GM11168 (cell line): ENCODE results near the gene MVD.
"Not testable (repeated sequence)": the region's sequence is repeated elsewhere in the genome, so short reads cannot be mapped to it uniquely, and the experiment has no call there.

ENCODE experiments used
- in situ Hi-C: fragments of 300-500 bp; cut with MboI; formaldehyde crosslinking; loops from one replicate; pipeline ENCODE4 v1.12.0; 2022; ENCODE audit warnings: low sequenced_read_pairs; ENCODE audit not compliant: unreplicated experiment

MVD gene

DNA sequence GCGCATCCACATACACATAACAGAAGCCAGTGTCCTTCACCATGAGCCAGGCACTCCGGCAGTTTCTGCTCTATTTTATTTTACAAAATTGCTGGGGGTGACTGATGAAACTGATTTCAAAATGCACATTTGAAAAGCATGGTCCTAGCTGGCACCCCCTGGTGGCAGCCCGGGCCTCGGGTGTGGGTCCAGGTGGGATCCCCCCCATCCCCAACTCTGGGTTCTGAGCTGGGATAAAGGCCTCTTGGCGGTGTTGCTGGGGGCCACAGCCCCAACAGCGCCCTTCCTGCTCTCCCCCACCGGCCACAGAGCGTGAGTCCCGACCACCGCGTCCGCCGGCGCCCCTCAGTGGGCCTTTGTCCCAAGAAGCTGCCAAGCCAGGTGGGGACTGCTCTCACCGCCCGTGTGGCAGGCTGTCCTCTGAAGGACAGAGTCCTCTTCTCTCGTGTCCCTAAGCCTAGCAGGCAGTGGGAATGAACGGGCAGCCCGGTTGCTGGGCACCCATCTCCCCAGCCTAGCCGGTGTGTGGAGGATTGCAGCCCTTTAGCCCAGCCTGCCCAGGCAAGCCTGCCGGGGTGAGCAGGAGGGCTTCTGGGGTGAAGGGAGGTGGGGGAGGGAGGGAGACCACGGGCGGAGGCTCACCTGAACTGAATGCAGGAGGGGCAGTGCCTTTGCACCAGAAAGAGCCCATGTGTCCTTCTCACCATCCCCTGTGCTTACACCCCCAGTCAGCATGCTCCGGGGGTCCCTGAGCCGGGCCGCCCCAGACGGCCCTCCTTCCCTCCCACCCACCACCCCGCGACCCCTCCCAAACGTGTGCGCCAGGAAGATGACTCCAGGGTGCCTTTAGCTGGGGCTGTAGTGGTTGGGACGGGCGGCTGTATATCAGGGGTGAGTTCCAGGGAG lies 22.5 kb upstream of the MVD start:
- in situ Hi-C loops, result no loop called here

DNA sequence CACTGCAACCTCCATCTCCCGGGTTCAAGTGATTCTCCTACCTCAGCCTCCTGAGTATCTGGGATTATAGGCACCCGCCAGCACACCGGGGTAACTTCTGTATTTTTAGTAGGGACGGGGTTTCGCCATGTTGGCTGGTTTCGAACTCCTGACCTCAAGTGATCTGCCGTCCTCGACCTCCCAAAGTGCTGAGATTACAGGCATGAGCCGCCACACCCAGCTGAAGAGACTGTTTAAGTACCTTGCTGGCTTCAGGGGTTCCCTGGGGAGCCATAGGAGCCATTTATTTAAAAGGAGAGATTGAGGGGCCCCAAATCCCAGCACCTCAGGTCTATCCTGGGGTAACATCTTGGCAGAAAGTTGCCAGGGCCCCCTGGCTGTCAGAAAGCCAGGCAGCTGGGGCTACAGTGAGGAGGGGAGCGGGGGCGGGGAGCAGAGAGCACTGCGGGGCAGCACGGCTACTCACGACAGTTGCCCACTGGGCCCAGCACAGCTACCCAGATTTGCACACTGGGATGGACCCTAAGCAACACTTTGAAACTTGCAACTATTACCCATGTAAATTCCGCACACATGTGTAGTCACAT lies 21.8 kb upstream of the MVD start:
- in situ Hi-C loops, result no loop called here

DNA sequence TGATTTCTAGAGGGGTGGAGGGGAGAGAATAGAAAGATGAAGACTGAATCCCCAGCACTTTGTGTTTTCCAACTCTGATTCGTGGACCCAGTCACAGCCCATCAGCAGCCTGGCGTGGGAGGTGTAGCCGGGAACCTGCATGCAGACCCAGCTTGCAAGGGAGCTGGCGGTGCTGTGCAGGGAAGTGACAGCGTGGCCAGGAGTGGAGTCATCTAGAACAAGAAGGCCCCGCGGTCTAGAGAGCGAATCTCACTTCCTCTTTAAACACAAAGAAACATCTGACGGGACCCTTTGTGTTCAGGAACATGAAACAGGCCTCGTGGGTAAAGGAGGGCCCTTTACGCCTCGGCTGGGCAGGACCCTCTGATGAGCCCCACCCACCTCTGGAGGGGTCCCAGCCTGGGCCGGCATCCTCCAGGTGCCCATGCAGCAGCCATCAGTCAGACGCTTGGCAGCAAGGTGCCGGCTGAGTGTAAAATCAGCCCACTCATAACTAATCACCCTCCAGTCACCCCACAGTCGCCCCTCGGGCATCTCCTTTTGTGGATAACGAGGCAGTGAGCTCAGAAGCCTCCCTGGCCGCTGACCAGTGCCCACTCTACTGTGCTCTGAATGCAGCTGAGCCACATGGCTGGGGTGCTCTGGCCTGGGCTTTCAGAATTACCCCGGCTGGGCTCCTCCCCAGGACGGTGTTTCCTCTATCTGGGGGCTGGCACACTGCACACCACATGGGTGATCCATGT lies 19.0 kb upstream of the MVD start:
- in situ Hi-C loops, result no loop called here

DNA sequence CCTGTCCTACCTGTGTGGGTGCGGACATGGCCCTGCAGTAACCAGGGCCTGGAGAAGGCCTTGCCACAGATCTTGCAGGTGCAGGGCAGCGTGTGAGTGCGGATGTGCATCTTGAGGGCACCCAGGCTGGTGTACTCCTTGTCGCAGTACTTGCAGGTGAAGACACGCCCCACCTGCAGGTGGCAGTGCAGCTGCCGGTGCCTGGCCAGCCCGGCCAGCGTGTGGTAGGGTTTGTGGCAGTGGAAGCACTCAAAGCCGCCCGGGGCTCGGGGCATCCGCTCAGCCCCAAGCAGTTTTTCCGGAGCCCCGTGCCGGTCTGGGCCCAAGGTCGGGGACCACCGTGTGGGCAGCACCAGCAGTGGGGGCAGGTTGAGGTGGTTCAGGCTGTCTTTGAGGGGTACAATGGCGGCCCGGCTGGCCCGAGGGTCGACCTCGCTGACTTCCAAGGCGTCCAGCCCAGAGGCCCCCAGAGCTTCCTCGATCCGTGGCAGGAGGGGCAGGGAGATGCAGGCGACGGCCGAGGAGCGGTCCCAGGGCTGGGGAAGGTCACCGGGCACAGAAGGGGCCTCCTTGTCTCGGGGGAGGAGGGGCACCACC lies 18.3 kb upstream of the MVD start:
- in situ Hi-C loops, result no loop called here

DNA sequence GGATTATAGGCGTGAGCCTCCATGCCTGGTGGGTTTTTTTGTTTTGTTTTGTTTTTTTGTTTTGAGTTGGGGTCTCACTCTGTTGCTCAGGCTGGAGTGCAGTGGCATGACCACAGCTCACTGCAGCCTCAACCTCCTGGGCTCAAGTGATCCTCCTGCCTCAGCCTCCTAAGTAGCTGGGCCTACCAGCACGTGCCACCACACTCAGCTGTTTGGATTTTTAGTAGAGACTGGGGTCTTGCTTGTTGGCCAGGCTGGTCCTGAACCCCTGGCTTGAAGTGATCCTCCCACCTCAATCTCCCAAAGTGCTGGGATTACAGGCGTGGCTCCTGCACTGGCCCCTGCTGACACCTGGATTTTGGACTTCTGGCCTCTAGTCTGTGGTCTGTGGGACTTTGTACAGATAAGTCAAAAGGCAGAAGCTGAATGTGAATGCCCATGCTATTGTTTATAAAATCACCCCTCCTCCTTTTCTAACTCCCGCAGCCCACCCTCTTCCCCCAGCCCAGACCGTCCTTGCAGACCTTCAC lies 17.7 kb upstream of the MVD start:
- in situ Hi-C loops, result no loop called here

DNA sequence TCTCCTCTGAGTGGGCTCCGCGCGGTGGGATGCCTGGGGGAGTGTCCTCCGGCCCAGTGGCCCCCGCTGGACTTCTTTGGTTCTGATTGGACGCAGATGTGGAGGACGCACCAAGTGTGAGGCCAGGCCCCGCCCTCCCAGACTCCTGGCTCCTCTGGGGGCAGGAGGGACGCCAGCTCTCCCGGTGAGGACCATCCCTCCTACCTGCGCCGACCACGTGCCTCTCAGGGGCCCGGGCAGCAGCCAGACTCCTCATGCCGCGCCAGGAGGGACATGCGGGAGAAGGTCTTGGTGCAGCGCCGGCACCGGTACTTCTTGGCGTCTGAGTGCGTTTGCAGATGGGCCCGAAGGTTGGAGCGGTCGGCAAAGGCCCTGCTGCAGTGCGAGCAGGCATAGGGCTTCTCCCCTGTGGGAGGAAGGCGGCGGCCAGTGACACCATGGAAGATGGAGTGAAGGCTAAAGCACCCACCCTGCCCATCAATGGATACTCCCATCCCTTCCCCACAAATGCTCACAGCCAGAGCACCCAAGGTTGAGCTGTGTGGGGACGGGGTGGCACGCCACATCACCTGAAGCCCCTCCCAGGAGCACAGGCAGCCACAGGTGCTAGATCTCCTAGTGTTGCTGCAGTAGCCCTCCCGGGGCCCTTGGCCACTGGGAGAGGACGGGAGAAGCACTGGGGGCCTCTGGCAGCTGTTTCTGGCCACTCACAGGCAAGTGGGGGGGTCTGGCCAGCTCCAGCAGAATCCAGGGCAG lies 15.5 kb upstream of the MVD start:
- in situ Hi-C loops, result no loop called here

DNA sequence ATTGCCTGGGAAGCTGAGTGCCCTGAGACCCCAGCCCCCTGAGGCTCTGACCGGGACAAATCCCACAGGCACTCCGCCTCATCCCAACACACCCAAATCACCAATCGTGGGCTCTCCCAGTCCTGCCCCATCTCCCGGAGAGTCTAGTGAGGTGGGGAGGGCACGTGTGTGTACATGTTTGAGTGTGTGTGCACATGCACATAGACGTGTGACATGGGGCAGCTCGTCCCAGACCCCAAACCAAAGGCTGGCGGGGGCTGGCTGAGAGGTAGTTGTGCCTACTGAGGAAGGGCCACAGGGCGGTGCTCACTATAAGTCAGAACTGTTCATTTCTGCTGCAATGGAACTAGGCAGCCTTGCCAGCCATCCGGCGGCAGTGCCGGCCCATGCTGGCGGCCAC lies 14.8 kb upstream of the MVD start:
- in situ Hi-C loops, result no loop called here

DNA sequence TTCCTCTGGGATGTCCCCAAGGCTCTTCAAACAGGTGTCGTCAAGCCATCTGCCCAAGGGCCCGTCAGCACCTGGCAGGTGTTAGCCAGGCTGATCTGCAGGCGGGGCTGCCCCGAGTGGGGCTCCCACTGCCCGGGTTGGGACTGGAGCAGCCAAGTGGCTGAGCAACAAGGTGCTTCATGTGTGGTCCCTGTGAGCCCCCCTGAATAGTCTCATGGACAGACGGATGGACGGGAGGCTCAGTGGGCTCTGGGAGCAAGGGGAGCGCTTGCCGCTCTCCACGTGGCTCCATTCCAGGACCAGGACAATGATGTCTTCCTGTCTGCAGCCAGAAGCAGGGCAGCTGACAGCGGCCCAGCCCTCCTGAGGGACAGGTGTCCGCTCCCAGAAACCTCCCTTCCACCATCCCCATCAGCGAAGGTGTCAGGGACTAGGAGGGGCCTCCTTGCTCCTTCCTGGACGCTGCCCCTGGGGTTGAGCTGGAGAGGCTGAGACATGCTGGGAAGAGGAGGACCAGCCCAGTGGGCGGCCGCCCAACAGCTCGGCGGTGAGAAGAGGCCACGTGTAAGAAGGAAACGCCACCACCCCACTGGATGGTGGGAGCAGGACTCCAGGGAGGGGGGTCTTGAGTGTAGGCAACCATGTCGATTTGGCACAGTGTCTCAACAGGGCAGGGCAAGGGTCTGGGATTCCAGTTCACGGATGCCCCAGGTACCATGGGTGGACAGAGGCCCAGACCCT lies 13.8 kb upstream of the MVD start:
- in situ Hi-C loops, result no loop called here

DNA sequence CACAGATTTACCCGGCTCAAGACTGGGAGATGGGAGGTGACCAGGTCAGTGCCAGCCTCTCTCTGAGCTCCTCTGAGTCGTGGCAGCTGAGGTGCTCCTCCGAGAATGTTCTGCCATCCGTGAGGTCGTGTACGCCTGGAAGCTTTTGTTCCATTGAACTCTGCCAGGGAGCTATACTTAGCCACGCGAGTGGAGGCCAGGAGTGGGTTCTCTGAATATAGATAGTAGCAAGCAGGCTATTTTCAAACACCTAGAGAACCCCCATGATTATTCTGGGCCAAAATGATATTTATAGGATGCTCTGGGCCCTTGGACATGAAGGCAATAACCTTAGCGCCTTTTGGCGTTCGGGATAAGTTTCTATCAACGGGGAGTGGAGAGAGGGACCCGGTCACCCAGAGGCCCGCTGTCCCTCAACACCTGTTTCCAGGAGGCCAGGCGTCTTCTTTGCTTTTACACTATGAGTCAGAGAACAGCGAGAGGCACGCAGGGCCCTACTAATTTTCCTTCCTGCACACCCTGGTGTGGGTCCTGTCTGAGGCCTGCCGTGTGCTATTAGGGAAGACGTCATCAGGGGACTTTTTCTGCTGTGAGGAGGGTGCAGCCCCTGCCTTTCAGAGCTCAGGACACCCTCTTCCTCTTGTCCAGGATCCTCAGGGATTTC lies 11.0 kb upstream of the MVD start:
- in situ Hi-C loops, result no loop called here

DNA sequence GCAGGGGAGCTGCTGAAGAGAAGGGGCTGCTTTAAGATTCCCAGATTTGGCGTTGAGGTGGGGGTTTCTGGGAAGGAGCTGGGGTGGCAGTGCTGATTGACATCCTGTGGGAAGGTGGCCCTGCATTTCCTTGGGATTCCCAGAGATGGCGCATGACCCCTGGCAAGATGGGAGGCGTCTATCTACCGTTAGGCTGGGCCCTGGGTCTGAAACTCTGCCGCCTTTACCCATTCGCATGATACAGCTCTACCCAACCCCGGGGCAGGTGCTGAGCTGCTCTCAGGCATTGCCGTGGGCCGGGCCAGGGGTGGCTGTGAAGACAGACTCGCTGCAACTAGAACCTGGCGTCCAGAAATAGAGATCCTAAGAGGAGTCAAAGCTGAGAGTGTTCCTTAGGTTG lies 9.9 kb upstream of the MVD start:
- in situ Hi-C loops, result no loop called here

DNA sequence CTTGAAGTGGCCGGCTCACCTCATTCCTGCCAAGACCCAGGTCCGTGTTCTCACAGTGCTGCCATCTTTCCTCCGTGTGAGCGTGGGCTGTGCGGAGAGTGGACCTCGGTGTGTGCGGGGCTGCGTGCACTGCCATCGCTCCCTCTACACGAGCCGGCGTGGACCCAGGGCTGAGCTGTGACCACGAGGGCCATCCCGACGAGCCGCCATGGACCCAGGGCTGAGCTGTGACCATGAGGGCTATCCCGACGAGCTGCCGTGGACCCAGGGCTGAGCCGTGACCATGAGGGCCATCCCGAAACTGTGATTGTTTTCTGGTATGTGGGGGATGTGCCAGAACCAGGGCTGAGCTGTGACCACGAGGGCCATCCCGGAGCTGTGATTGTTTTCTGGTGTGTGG lies 8.9 kb upstream of the MVD start:
- in situ Hi-C loops, result no loop called here

DNA sequence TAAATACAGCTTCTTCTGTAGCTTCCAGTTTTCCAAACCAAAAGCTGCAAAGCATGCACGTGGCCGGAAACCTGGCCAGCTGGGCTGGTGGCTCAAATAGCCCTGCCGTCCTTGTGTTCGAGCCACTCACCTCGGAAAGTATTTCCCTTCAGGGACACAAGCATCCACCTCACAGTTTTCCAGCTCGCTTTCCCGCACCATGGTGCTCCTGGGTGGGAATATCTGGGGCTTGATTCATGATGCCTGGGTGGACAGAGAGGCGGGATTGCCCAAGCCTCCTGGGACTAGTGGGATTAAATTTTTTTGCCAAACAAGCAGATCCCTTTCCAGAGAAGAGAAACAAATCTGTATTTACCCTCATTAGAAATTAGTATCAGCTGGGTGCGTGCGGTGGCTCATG lies 7.1 kb upstream of the MVD start:
- in situ Hi-C loops, result no loop called here

DNA sequence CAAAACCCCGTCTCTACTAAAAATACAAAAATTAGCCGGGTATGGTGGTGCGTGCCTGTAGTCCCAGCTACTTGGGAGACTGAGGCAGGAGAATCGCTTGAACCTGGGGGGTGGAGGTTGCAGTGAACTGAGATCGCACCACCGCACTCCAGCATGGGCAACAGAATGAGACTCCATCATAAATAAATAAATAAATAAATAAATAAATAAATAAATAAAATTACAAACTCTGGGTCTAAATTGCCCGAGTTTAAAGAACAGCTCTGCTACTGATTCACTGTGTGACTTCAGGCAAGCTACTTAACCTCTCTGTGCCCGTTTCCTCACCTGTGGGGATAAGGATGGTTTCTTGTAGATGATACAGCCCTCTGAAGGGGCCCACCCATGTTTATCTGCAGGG lies 6.6 kb upstream of the MVD start:
- in situ Hi-C loops, result not testable (repeated sequence)

DNA sequence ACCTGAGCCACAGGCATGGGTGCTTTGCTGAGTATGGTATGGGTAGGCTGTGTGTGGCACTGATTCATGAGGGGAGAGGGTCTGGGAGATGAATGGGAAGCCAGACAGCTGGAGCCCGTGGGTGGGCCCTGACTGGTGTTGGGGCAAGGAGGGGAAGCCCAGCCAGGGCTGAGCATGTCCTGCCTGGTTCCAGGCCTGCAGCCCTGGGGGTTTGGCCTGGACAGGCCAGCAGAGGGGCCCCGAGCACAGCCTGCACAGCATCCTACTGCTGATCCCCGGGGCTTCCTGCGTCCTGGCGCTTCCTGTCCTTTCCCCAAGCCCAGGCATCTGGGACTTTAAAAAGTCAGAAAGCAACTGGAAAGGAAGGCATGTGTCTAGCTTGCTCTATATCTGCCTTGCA lies 4.6 kb upstream of the MVD start:
- in situ Hi-C loops, result no loop called here

DNA sequence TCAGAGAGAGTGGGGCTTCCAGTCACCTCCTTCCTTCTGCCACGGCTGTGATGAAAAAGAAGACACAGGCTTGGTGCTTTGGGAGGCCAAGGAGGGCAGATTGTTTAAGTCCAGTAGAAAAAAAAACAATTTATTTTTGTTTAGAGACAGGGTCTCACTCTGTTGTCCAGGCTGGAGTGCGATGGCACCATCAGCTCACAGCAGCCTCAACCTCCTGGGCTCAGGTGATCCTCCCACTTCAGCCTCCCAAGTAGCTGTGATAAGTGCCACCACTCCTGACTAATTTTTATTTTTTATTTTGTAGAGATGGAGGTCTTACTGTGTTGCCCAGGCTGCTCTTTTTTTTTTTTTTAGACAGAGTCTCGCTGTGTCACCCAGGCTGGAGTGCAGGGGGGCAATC lies 2.7 kb upstream of the MVD start:
- in situ Hi-C loops, result no loop called here

DNA sequence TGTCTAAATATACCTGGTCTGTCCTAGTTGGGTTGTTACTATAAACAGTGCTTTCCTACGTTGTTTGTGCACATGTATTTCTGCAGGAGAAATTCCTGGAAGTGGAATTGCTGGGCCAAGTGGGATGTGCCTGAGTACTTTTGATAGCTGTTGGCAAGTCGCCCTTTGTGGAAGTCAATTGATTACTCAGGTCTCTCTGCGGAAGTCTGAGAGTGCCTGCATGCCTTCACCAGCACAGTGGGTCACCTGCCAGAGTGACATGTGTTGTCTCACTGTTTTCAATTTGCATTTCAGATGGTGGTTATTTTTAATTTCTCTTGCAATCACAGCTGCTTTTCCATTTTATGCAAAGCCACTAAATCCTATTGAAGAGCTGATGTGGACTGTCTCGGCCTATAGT lies 2.3 kb upstream of the MVD start:
- in situ Hi-C loops, result no loop called here

DNA sequence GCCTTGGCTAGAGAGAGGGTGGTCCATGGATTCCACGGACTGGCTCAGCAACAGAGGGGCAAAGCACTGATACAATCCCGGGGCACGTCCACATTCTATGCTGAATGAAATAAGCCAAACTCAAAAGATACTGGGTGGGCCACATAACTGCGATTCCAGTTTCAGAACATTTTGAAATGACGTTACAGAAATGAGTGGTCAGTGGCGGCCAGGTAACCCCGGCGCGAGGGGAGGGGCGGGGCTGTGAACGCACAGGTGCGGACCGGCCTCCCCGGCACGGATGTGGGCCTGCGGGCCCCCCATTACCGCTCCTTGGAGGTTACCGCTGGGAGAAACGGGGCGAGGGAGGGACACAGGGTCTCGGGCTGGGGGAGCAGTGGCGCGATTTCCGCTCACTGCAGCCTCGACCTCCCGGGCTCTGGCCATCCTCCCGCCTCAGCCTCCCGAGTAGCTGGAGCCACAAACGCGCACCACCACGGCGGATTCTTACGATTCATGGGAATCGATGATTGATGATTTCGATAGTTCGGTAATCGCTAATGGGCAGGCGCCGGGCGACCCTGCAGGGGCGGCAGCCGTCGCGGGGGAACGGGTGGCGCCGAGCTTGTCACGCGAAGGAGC lies 559 bp downstream of the MVD start:
- in situ Hi-C loops, result no loop called here

DNA sequence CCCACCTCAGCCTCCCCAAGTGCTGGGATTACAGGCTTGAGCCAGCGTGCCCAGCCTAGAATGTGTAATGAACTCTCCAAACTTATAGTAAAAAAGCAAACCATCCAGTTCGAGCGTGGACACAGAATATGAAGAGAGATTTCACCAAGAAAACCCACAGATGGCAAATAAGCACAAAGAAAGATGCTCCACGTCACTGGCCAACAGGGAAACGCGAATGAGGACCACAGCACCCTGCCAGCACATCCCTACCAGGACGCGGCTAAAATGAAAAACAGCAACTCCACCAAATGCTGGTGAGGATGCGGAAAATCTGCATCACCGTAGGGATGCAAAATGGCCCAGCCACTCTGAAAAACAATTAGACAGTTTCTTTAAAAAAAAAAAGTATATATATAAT lies 1.4 kb downstream of the MVD start:
- in situ Hi-C loops, result no loop called here
